ENCODE results near the gene TBC1D24.

The TBC1D24 gene

GRCh38 chr16:2450975-2451381, 23.9 kb upstream of the TBC1D24 start:
- DNase-seq = no peak

GRCh38 chr16:2451851-2452320, 23.0 kb upstream of the TBC1D24 start:
- no peak for DNase-seq

- DNase-seq = no peak
Measured at GRCh38 chr16:2452650-2453049, 22.3 kb upstream of the TBC1D24 start.

GRCh38 chr16:2455081-2455845, 19.7 kb upstream of the TBC1D24 start:
- DNase-seq = no peak

DNA sequence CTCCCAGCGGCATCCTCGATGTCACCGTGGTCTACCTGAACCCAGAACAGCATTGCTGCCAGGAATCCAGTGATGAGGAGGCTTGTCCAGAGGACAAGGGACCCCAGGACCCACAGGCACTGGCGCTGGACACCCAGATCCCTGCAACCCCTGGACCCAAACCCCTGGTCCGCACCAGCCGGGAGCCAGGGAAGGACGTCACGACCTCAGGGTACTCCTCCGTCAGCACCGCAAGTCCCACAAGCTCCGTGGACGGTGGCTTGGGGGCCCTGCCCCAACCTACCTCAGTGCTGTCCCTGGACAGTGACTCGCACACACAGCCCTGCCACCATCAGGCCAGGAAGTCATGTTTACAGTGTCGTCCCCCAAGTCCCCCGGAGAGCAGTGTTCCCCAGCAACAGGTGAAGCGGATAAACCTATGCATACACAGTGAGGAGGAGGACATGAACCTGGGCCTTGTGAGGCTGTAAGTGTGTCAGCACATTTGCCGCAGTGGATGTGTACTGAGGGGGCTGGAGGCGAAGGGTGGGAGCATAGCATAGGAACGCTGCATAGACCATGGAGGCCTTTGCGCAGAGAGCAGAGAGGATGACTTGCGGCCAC, 18.3 kb upstream of the TBC1D24 start:
- DNase-seq = no peak

- DNase-seq = no peak
Measured at GRCh38 chr16:2457267-2457666, 17.7 kb upstream of the TBC1D24 start.

DNA sequence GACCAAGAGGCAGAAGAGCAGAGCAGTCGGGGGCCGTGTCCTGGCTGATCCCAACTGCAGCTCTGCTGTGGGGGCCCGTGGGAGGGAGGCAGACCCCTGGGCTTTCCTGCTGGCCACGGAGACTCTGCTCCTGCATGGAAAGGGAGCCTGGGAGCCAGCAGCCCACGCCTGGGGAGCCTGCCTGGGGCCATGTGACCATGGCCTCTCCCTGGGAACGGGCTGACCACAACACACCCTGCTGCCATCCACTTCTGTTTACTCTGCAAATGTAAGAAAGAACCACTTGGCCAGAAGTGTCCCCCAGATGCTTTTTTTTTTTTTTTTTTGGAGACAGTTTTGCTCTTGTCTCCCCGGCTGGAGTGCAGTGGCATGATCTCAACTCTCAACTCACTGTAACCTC, 17.0 kb upstream of the TBC1D24 start:
- no peak for DNase-seq

DNA sequence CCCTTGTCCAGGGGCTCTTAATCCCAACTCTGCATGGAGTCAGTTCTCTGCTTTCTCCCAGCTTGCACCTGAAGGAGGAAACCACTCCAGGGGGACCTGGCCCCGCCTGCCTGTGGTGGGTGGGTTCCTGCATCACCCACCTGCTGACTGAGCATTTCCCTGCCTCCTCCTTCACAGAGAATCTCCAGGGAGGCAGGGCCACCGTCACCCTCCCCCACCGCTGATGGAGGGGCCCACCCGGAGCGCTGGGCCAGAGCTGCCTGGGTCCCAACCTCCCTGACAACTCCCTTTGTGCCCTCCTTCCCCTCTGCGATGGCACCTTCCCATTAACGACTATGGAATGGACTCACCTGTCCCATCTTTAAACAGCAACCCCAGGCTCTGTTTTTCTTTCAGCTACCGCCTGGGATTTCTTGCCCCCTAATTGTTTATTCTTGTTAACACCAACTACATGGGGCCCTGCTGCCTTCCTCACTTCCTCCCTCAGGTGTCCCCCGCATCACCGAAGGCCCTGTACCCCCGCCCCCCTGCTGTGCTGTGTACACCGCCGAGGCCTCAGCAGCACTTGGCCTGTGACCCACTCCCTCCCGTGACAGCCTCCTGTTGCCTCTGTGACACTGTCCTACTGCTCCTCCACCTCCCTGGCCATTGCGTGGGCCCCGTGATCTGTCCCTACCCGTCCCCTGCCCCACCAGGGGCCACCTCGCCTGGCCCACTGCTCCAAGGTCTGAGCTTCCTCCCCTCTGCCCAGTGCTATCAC, 15.9 kb upstream of the TBC1D24 start:
- no peak for DNase-seq

- peak; percentile 88 for DNase-seq
Measured at GRCh38 chr16:2459647-2460390, 15.1 kb upstream of the TBC1D24 start, which contains the start of gene TEDC2. Gene TEDC2, plus strand, starts transcription at chr16:2460109. Its CDS starts 36 bp downstream, at chr16:2460145.

DNA sequence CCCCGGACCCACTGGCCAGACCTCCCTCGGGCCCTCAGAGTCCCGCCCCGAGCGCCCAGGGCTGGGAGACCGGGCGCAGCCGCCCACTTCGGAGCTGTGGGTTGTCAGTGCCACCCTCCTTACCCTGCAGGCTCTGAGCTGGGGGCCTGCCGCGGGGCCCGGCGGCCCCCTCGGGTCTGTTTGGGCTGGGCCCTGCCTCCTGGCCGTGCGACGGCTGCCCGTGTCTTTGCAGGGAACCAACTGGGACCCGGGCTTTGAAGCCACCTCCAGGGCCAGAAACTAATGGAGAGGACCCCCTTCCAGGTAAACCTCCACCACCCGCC, 14.6 kb upstream of the TBC1D24 start:
- no peak for DNase-seq

DNA sequence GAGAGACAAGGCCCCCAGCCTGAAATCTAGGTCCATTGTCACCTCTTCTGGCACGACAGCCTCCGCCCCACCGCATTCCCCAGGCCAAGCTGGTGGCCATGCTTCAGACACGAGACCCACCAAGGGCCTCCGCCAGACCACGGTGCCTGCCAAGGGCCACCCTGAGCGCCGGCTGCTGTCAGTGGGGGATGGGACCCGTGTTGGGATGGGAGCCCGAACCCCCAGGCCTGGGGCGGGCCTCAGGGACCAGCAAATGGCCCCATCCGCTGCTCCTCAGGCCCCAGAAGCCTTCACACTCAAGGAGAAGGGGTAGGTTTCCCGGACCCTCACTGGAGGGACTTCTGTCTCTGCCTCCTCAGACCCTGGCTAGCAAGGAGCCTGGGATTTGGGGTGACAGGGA, 14.0 kb upstream of the TBC1D24 start:
- no peak for DNase-seq

- DNase-seq = no peak
Measured at GRCh38 chr16:2462031-2462866, 12.7 kb upstream of the TBC1D24 start.

GRCh38 chr16:2464333-2464732, 10.6 kb upstream of the TBC1D24 start:
- no peak for DNase-seq

DNA sequence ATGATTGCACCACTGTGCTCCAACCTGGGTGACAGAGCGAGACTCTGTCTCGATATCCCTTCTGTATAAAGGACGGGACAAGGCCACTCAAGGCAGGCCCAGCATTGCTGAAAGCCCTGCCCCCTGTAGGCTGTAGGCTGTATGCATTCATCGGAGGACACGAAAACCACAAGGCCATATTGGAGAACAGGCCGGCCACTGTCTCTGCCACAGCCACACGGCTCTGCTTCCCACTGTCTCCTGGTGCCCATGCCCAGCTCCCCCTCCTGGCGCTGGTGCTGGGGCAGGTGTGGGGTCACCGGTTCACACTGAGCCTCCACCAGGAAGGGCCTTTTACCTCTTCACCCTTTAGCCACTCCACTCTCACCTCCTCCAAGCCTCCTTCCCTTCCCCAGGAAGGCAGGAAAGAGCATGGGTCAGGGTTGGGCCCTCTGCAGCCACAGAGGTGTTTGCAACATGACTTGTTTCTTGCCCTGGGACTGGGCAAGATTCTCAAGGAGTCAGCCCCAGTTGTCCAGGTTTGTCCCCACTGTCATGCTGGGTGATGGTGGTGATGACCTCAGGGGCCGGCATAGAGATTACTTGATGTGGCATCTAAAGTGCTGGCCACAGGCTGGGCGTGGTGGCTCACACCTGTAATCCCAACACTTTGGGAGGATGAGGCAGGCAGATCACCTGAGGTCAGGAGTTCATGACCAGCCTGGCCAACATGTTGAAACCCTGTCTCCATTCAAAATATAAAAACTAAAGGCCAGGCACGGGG, 9.1 kb upstream of the TBC1D24 start:
- DNase-seq = no peak

DNA sequence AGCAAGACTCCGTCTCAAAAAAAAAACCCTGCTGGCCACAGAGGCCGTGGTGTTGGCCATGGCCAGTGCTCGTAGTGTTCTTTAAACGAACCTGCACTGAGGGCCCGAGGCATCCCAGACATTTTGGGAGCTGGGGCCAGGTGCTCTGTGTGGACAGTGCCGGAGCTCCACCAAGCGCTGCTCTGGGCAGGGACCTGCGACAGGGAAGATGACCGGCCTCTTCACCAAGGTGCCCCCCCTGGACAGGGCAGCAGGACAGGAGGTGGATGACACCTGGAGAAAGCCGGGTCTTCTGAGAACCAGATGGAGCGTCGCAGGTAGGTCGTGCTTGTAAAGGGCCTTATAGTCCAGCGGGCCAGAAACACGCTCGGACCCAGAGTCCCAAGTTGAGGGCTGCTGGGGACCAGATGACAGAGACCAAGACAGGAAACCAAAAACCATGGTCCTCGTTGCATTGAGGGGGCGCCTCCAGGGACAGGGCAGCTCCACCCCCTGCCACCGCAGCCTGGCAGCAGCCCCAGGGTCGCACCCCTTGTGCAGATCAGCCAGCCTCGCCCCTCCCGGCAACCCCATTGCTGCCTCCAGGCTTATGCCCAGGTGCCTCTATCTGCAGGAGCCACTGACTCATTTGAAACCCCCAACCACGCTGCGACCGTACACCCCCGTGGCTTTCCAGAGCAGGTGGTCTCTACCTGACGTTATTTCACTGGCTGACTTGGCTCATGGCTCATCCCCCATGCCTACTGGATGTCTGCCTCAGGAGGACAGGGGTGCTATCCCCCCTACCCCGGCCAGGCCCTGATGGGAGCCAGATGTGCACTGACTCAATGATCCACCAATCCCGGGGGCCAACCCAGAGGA, 8.0 kb upstream of the TBC1D24 start:
- no peak for DNase-seq

DNA sequence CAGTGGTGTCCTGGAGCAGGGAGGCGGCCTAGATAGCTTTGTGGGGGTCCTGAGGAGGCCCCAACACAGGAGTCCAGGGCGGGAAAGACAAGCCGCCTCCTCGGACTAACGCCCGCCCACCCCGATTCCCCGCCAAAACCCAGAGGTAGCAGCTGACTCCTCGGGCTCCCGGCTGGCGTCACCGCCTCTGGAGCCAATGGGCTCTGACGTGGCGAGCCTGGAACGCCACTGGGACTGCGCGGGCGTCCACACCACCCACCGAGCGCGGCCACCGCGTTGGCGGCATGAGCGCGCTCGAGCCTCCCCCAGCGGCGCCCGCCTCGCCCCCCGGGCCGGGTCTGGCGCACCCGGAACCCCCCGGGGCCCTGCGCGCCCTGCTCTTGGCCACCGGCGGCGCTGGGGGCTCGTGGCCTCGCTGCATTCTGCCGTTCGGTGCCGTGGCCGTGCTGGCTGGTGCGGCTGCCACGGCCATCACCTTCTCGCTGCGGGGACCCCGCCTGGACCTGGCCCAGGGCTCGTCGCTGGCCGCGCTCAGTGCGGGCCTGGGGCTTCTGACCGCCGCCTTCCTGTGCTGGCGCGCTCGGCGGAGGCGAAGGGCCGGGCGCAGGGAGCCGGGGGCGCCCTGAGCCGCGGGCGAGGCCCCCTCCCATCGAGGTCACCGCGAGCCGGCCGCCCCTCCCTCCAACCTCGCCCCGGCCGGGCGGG, 7.2 kb upstream of the TBC1D24 start:
- peak; percentile 46 for DNase-seq

DNA sequence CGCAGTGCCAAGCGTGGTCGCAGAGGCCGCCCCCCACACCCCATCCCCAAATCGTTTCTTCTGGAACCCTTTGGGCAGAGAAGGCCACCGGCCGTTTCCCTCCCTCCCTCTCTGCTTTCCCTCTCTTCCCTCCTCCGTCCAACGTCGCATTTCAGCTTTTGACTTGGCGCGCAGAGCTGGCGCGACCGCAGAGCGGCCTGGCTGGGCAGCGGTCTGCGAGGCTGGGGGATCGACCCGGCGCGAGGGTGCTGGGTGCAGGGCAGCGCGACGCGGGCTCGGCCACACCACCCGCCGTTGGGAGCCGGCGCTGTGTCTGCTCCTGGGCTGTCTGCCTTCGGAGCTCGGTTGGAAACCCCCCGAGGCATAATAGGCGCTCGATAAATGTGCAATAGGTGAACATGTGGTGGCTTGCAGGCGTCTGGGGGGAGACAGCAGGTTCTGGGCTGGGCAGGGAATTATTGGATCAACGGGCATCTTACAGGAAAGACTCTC, 6.6 kb upstream of the TBC1D24 start:
- peak; percentile 96 for DNase-seq

GRCh38 chr16:2468725-2469398, 6.1 kb upstream of the TBC1D24 start:
- DNase-seq = peak; percentile 96

Data from DMS 273 treated with DMSO at 0.1 percent for 48 hours (cell line).